Bronchial epithelial cell (primary cell): ENCODE results near the gene NTRK2. TPM values are rescaled to one million over a fixed set of nuclear protein-coding genes. Genes with fewer than 3 reads are reported as not detected.
A peak's percentile ranks its signal among the peaks of the same experiment; 100 is the strongest.

Experiments used
- DNase-seq: peaks from one replicate; pipeline ENCODE4 v3.0.0-alpha.2; 2010; ENCODE audit warnings: low read depth
- FAIRE-seq: peaks from 2 replicates; lab custom pipeline; 2011; peaks lifted over from hg19 to GRCh38; lab: Jason Lieb, UNC
- H3K27me3 ChIP-seq: 2 replicates; pipeline ENCODE4 v1.5.1; 2011; ENCODE audit warnings: low read length; ENCODE audit not compliant: control insufficient read depth, insufficient read depth
- H3K36me3 ChIP-seq: 2 replicates; pipeline ENCODE4 v1.5.1; 2011; ENCODE audit warnings: low read length; ENCODE audit not compliant: control insufficient read depth, insufficient read depth
- H3K4me3 ChIP-seq: 2 replicates; pipeline ENCODE4 v1.5.1; 2011; ENCODE audit warnings: mild to moderate bottlenecking, low read depth, low read length, control low read depth
- total RNA-seq: library from RNA; depleted of rRNA; stranded (reverse); fragments of >200 nt; gene quantifications from 2 replicates; pipeline ENCODE4 v1.2.1, GENCODE V29; 2014
- TF ChIP-seq, protein P1 (sequence below): IDR thresholded peaks from 2 replicates; pipeline ENCODE4 v1.5.1; 2011; ENCODE audit warnings: mild to moderate bottlenecking, moderate library complexity, low read length, control low read depth, inconsistent platforms; ENCODE audit not compliant: insufficient read depth, severe bottlenecking

NTRK2 gene
- total RNA-seq, 1 donor from 2014 or later: not detected

DNA sequence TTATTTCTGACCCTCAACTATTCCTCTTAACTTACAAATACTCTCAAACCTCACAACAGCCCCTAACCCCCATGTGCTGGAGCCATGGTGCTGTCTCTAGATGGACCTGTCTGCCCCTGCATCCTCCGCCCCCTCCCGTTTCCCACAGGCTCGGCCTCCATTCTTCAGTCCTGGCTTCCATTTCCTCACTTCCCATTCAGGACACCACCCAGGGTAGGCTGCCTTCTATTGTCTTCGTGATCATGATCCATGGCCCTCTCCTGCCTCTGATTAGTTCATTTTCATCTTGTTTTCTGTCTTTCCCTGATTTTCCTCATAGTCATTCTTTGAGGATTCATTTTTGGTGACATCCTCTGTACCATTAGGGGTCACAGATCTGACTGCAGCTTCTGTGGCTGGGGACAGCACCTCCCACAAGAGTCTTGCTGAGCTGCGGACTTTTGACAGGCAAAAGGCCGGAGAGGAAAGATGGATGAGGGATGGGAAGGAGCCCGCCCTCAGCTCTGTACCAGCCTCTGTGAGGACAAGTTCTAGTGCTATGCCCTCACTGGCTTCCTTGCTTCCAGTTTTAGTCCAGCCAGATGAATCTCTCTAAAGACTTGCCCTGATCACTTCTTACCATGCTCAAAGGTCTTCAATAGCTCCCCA lies 255.8 kb downstream of the NTRK2 start:
- TF ChIP-seq, protein P1, sequence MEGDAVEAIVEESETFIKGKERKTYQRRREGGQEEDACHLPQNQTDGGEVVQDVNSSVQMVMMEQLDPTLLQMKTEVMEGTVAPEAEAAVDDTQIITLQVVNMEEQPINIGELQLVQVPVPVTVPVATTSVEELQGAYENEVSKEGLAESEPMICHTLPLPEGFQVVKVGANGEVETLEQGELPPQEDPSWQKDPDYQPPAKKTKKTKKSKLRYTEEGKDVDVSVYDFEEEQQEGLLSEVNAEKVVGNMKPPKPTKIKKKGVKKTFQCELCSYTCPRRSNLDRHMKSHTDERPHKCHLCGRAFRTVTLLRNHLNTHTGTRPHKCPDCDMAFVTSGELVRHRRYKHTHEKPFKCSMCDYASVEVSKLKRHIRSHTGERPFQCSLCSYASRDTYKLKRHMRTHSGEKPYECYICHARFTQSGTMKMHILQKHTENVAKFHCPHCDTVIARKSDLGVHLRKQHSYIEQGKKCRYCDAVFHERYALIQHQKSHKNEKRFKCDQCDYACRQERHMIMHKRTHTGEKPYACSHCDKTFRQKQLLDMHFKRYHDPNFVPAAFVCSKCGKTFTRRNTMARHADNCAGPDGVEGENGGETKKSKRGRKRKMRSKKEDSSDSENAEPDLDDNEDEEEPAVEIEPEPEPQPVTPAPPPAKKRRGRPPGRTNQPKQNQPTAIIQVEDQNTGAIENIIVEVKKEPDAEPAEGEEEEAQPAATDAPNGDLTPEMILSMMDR: no peak
- Histone ChIP-seq H3K36me3 (no peaks in the 10 kb centered on the region), H3K27me3 (peaks cover 2% of the 10 kb centered on the region), H3K4me3 (no peak overlapping the region)
- no peak for DNase-seq
- FAIRE-seq: no peak

DNA sequence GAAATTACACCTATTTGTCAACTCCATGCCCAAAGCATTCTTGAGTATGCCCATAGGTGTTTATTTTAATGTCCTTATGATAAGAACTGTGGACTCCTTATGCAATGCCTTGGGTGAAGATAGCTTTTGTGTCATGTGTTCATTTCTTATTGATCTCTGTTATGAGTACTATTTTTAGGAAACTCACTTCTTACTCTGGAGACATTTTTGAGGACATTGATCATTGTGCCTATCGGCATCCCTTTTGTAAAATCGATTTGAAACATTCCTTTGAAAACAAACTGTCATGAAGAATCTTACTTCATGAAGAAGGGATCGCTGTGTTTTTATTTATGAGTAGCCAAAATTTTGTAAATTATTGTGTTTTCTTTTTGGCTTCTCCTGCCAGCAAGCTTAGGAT lies 257.3 kb downstream of the NTRK2 start:
- no peak for DNase-seq
- H3K4me3 ChIP-seq: no peak overlapping the region
- TF ChIP-seq, protein P1: no peak
- peaks cover 2% of the 10 kb centered on the region for H3K27me3 ChIP-seq
- no peaks in the 10 kb centered on the region for H3K36me3 ChIP-seq
- FAIRE-seq: no peak

DNA sequence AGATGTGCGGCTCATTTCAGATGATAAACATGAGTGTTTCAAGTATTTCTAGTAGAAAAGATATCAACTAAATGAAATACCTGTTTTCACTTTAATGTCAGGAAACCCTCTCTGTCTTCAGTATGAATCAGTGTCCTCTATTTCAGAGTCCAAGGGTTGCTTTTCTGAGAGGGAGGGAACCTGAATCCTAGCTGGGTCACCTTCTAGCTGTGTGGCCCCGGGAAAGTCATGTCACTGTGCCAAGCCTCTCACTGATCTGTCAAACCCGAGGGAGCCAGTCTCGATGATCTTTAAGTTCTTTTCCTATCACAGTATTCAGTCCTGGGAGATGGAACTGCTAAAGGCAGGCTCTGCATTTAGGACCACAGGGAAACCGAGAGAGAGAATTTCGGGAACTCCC lies 258.9 kb downstream of the NTRK2 start:
- DNase-seq (no peak), FAIRE-seq (no peak)
- H3K36me3 ChIP-seq: no peaks in the 10 kb centered on the region
- no peak overlapping the region for H3K4me3 ChIP-seq
- TF ChIP-seq, protein P1: no peak
- H3K27me3 ChIP-seq: peaks cover 2% of the 10 kb centered on the region

DNA sequence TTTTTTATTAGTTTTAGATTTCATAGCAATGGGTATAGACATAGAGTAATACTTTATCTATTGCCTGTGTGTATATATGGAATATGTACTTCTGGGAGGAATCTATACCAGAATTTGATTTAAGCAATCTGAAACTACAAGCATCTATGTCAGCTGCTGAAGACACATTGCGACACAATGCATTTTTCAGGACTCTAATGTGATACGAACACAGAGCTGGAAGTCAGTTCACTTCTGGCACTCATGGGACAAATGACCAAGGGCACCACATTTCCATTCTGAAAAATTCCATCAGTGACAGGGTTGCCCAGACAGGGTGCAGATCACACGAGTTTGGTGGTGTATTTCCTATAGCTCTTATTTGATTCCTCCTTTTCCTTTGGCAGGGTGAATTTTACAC lies 259.5 kb downstream of the NTRK2 start:
- DNase-seq (no peak), FAIRE-seq (no peak)
- TF ChIP-seq, protein P1: no peak
- Histone ChIP-seq H3K4me3 (no peak overlapping the region), H3K27me3 (peaks cover 2% of the 10 kb centered on the region), H3K36me3 (no peaks in the 10 kb centered on the region)

DNA sequence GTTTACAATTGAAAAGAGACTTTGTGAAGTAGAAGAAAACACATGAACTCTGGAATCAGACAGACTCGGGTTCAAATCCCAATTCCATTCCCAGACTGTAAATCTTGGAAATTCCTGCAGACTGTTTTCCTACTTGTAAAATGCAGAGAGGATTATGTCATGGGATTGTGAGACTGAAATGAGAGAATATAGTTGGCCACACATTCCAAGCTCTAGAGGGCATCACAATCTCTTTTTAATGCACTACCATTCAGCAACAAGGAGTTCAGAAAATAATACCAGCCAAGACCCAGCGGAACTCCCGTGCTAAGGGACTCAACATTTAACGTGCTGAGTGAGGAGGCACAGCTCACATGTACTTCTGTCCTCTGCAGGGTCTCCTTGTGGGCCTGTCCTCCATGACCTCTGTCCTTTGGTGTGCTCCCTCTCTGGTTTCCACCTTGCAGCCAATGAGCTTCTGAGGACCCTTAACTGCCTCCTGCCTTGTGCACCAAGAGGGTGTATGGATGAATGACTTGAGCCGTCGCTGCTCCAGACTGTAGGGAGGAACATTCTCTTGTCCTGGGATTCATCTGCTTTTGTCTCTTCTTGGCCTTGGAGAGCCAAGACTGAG lies 263.5 kb downstream of the NTRK2 start:
- TF ChIP-seq, protein P1: peak; percentile 65
- no peak overlapping the region for H3K4me3 ChIP-seq
- no peaks in the 10 kb centered on the region for H3K27me3 ChIP-seq
- FAIRE-seq: peak; percentile 60
- peak; percentile 55 for DNase-seq
- no peaks in the 10 kb centered on the region for H3K36me3 ChIP-seq
